HG03103 (cell line): ENCODE measurements around the gene ITSN1.
"Not testable (repeated sequence)": the region's sequence is repeated elsewhere in the genome, so short reads cannot be mapped to it uniquely, and the experiment has no call there.

Source experiments
- ATAC-seq: cut with Tn5 transposase; IDR thresholded peaks from one replicate; pipeline ENCODE4 v1.9.1; 2021; ENCODE audit warnings: low read depth; ENCODE audit not compliant: unreplicated experiment

The ITSN1 gene

DNA sequence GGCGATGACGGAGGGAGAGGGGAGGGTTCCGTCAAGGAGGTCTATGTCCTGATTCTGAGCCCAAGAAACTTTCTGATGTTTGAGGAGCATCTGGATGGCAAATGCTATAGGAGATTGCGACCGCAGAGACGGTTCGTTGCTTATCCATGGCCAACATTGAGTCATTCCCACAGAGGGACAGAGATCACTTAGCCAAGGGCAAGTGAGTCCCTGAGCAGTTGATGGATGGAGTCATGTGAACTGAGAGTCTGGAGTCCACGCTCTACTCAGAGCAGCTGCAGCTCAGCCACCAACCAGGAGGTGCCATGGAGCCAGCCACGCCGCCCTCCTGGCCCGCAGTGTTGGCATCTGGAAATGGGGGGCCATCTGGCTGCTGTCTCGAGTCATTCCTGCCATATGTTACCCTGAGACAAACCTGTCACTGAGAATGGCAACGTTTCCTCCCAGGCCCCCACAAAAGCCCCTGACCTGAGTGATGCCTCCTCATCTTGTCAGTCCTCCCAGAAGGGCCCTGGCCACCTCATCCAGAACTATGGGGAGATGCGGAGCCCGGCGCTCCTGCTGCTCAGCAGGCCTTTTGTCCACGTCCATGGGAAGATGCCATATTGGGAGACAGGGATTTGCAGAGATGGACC is 214.7 kb downstream of the ITSN1 start:
- ATAC-seq: no peak

- ATAC-seq: no peak
These were observed 215.8 kb downstream of the ITSN1 start for GRCh38 chr21:33857846-33858666.

- ATAC-seq: no peak
These were observed 216.5 kb downstream of the ITSN1 start for GRCh38 chr21:33858667-33859372.

DNA sequence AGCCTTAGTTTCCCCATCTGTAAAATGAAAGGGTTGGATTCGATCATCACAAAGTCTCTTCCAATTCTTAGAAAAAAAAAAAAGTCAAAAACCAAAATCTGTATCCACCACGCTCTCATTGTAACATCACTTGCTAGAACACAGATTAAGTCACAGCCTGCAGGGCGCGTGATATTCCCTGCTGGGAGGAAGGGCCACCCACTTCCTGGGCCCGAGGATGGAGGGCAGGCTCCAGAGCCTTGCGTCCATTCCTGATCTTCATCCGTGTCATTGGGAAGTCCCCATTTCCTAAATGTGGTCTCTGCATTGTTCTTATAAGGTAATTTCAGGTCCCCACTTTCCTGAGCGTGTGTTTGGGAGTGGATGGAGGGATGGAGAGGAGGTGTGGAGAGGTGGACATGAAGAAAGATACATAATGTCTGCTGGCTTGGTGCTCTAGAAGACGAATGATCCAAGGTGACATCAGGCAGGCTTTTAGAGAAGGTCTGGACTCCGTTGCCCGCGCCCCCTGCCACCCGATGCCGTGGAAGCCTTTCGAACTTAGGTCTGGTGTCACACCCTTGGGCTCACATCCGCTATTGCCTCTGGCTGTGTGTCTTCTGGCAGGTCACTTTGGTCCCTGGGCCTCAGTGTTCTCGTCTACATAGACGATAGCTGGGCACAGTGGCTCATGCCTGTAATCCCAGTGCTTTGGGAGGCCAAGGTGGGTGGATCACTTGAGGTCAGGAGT is 217.2 kb downstream of the ITSN1 start:
- no peak for ATAC-seq

GRCh38 chr21:33860332-33860879 is 218.1 kb downstream of the ITSN1 start:
- ATAC-seq: no peak

DNA sequence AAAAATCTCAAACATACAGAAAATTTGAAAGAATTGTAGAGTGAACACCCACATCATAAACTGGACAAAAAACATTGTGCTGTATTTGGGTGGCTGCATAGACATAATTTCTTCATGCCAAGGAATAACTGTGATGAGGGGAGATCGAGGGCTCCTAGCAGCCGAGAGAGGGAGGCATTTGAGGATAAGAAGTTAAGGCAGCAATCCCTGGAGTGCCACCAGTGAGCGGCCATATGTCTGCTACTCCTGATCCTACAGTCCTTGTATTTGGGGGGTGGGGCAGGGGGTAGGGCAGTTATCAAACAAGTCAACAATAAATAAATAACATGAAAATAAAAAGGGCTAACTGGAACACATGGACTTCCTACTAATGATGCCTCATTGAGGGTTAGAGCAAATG is 218.8 kb downstream of the ITSN1 start:
- ATAC-seq: no peak

- not testable (repeated sequence) for ATAC-seq
These were observed 220.9 kb downstream of the ITSN1 start for GRCh38 chr21:33863191-33863590.

DNA sequence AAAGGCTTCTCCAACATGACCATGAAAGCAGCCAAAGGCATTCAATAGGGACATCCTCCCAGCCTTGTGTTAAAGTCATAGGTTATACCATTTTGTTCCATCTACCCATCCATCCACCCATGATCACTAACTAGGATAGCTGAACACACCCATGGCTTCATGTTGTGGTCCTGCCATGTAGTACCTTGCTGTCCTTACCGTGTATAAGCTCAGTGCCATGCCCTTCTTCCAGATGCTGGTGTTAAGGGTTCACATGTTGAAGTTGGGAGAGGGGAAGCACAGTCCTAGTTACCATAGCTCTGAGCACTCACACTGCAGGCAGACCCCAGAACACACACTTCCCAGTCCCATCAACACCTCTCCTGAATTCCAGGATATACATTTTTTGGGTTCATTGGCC is 221.8 kb downstream of the ITSN1 start:
- ATAC-seq: no peak

DNA sequence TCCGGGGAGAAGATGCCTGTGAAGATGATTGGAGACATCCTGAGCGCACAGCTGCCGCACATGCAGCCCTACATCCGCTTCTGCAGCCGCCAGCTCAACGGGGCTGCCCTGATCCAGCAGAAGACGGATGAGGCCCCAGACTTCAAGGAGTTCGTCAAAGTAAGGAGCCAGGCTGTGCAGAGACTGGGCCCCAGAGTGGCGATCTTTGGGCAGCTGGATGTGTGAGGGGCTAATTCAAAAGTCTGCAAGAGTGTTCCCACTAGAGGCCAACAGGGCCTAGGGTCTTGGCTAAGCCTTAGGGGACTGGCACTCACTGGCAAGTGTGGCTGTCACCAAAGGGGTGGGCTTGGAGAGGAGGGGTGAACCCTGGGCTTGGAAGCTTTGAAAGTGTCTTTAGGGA is 222.9 kb downstream of the ITSN1 start:
- ATAC-seq: no peak

GRCh38 chr21:33865996-33866575 is 223.8 kb downstream of the ITSN1 start:
- ATAC-seq: no peak

DNA sequence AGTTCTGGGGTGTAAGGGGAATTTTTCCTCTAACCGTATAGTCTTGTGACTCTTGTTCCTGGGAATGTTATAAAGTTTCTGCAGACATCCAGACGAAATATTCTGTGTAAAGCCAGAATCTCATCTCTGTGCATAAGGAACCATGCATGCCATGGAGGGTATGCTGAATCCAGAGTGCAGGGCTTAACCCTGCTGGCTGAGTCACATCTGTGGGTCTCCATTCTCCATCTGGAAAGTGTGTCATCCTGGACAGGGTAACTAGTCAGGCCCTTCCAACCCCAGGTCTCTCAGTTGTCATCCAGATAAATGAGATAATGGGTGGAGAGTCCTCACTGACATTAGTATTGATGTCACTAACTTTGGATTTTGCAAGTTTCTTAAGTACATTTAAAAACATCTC is 224.5 kb downstream of the ITSN1 start:
- no peak for ATAC-seq

DNA sequence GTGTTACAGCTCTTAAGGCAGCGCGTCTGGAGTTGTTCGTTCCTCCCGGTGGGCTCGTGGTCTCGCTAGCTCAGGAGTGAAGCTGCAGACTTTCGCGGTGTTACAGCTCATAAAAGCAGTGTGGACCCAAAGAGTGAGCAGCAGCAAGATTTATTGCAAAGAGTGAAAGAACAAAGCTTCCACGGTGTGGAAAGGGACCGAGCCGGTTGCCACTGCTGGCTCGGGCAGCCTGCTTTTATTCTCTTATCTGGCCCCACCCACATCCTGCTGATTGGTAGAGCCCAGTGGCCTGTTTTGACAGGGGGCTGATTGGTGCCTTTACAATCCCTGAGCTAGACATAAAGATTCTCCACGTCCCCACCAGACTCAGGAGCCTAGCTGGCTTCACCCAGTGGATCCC is 225.6 kb downstream of the ITSN1 start:
- ATAC-seq: not testable (repeated sequence)

DNA sequence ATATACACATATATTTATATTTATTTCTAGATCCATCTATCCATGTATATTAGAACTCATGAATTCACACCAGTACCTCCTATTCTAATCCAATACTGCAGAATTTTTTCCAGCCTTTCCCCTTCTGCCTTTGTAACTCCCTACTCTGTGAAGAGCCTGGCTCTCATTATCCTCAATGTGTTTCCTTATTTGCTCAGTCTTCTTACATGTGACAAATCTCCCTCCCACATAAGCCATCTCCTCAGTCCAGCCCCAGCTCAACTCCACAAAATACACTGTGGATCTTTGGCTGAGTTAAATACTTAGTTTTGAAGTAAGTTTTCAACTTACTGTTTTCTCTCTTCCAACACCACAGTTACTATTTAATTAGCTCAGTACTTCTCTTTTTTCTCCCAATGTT is 227.6 kb downstream of the ITSN1 start:
- ATAC-seq: no peak

GRCh38 chr21:33870768-33871167 is 228.5 kb downstream of the ITSN1 start:
- no peak for ATAC-seq

GRCh38 chr21:33871171-33871570 is 228.9 kb downstream of the ITSN1 start:
- ATAC-seq: no peak

GRCh38 chr21:33872881-33873515 is 230.7 kb downstream of the ITSN1 start:
- no peak for ATAC-seq

DNA sequence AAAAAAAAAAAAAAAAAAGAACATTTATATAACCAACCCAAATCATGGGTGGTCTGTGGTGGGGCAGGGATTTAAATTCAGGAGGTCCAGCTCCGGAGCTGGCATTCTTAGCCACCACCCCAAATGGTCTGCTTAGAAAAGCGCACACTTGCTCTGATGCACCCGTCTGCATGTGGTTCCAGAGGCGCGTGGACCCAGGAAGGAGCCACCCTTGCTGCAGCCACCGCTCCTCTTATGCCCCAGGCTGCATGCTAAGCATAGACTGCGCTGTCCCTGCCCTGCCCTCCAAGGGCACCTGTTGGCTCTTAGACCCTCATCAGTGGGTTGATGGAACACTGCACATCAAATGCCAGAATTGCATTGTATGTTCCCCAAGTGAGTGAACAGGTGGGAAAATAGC is 231.9 kb downstream of the ITSN1 start:
- no peak for ATAC-seq

- ATAC-seq: no peak
These were observed 232.9 kb downstream of the ITSN1 start for GRCh38 chr21:33875026-33875695.

DNA sequence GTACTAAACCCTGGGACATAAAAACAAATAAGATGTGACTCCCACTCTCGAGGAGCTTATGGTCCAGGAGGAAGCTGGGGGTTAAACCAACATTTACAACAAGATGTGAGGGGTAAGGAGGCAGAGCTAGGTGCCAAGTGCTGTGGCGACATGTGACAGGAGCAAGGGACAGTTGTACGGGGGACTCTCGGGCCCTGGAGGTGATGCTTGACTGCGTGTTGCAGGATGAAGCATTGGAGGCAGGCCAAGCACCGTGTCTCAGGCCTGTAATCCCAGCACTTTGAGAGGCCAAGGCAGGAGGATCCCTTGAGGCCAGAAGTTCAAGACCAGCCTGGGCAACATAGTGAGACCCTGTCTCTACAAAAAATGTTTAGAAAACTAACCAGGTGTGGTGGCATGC is 236.5 kb downstream of the ITSN1 start:
- ATAC-seq: no peak
